Suprapubic skin (tissue), 3 donors: ENCODE measurements around the gene IFRD1.

Experiments used
- EP300 ChIP-seq: sonication (generic); formaldehyde crosslinking; IDR thresholded peaks from one replicate; pipeline ENCODE4 v1.6.1; 2017; ENCODE audit warnings: antibody characterized with exemption
- POLR2A ChIP-seq, 2 donors: fragments of 450-650 bp; IDR thresholded peaks; one replicate each; pipeline ENCODE4 v1.6.1; 2017; ENCODE audit warnings: antibody characterized with exemption in 2 of 2, mild to moderate bottlenecking in 2 of 2, moderate library complexity in 2 of 2
- TF ChIP-seq, protein P1 (sequence below), 2 donors: fragments of 200-600 bp in 1 of 2; fragments of 450-650 bp in 1 of 2; sonication (generic) in 1 of 2; IDR thresholded peaks; one replicate each; pipeline ENCODE4 v1.5.1; 2016 to 2019; ENCODE audit warnings: antibody characterized with exemption in 2 of 2, mild to moderate bottlenecking in 1 of 2, moderate library complexity in 1 of 2

DNA sequence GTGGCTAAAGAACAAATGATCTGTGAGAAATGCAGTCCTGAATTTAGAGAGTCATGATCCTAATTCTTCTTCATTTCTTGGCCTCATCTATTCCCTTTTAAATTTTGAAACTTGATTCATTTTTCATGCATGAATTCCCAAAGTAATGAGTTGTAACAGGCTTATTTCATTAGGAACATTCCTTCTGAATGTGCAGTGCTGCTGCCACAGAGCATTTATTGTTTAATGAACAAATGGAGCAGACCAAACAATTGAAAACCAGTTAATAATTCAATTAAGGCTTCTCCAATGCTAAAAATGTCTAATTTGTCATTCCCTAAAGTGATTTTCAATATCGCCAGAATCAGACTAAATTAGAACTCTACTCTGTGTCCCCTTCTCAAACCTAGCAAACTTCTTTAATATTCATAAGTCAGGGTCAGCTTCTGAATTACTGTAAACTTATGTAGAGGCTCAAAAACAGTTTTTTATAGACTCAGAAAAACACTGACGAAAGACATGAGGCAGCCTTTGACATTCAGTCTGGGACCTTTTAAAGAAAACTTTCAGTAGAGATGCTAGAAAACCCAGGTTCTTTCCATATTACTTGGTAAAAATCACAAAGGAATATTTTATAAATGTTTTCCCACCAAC, 45.0 kb downstream of the IFRD1 start:
- TF ChIP-seq, protein P1, sequence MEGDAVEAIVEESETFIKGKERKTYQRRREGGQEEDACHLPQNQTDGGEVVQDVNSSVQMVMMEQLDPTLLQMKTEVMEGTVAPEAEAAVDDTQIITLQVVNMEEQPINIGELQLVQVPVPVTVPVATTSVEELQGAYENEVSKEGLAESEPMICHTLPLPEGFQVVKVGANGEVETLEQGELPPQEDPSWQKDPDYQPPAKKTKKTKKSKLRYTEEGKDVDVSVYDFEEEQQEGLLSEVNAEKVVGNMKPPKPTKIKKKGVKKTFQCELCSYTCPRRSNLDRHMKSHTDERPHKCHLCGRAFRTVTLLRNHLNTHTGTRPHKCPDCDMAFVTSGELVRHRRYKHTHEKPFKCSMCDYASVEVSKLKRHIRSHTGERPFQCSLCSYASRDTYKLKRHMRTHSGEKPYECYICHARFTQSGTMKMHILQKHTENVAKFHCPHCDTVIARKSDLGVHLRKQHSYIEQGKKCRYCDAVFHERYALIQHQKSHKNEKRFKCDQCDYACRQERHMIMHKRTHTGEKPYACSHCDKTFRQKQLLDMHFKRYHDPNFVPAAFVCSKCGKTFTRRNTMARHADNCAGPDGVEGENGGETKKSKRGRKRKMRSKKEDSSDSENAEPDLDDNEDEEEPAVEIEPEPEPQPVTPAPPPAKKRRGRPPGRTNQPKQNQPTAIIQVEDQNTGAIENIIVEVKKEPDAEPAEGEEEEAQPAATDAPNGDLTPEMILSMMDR (IDR thresholded peaks at IDR 0.05) = no peak
- TF ChIP-seq POLR2A (IDR thresholded peaks at IDR 0.05) (no peak), EP300 (no peak)
